ENCODE measurements around the gene MTMR2. TPM values are rescaled to one million over a fixed set of nuclear protein-coding genes. Genes with fewer than 3 reads are reported as not detected.

MTMR2 gene
- total RNA-seq, 4 donors from 2014 or later: 10.8 to 29.5 (median 21.5) TPM

GRCh38 chr11:95911369-95911759, 12.5 kb downstream of the MTMR2 start:
- no peak for DNase-seq
- Histone ChIP-seq H3K36me3 (no peaks in the 10 kb centered on the region), H3K4me1 (peaks cover 6 to 28% (median 7%) of the 10 kb centered on the region in 3 donors), H3K4me3 (no peak overlapping the region), H3K27me3 (no peaks in the 10 kb centered on the region), H3K9me3 (no peaks in the 10 kb centered on the region), H3K27ac (no peak overlapping the region)
- WGBS, 2 donors: 72 to 75% methylated on average over 3 of the region's 3 CpGs
- intact Hi-C loops (cut with DNase I): no loop called here
- no peak for TF ChIP-seq POLR2A (IDR thresholded peaks at IDR 0.05)
- TF ChIP-seq, protein P1, sequence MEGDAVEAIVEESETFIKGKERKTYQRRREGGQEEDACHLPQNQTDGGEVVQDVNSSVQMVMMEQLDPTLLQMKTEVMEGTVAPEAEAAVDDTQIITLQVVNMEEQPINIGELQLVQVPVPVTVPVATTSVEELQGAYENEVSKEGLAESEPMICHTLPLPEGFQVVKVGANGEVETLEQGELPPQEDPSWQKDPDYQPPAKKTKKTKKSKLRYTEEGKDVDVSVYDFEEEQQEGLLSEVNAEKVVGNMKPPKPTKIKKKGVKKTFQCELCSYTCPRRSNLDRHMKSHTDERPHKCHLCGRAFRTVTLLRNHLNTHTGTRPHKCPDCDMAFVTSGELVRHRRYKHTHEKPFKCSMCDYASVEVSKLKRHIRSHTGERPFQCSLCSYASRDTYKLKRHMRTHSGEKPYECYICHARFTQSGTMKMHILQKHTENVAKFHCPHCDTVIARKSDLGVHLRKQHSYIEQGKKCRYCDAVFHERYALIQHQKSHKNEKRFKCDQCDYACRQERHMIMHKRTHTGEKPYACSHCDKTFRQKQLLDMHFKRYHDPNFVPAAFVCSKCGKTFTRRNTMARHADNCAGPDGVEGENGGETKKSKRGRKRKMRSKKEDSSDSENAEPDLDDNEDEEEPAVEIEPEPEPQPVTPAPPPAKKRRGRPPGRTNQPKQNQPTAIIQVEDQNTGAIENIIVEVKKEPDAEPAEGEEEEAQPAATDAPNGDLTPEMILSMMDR (IDR thresholded peaks at IDR 0.05): no peak

GRCh38 chr11:95910638-95911368, 13.1 kb downstream of the MTMR2 start:
- WGBS, 2 donors: 75 to 76% methylated on average over 4 of the region's 4 CpGs
- H3K27ac ChIP-seq: no peak overlapping the region
- intact Hi-C loops (cut with DNase I): no loop called here
- H3K27me3 ChIP-seq: no peaks in the 10 kb centered on the region
- no peaks in the 10 kb centered on the region for H3K9me3 ChIP-seq
- H3K4me3 ChIP-seq: no peak overlapping the region
- peaks cover 6 to 23% (median 7%) of the 10 kb centered on the region in 3 donors for H3K4me1 ChIP-seq
- no peak for DNase-seq
- TF ChIP-seq POLR2A (IDR thresholded peaks at IDR 0.05): no peak
- TF ChIP-seq, protein P1 (IDR thresholded peaks at IDR 0.05): no peak
- H3K36me3 ChIP-seq: no peaks in the 10 kb centered on the region

DNA sequence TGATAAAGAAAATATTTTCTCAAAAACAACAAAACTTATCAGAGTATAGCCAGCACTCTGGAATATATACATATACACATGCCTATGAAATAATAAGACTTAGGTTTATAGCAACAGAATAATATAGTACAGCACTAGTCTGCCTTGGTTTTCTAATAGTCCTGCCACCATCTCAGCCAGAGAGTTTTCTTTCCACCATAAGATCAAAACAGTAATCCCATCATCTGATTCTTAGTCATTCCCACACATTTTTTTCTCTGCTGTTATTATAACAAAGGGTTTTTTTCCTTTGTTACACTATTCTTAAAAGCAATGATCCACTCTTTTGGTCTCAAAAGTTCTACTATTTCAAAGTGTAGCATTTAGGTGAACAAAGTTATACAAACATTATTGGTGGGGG, 15.1 kb downstream of the MTMR2 start:
- DNase-seq: no peak
- Histone ChIP-seq H3K4me1 (peaks cover 0 to 16% (median 0%) of the 10 kb centered on the region in 3 donors), H3K27ac (no peak overlapping the region), H3K9me3 (no peaks in the 10 kb centered on the region), H3K27me3 (no peaks in the 10 kb centered on the region), H3K4me3 (no peak overlapping the region), H3K36me3 (no peaks in the 10 kb centered on the region)
- TF ChIP-seq POLR2A (IDR thresholded peaks at IDR 0.05): no peak
- TF ChIP-seq, protein P1 (IDR thresholded peaks at IDR 0.05): no peak
- intact Hi-C loops (cut with DNase I): no loop called here

GRCh38 chr11:95907476-95907875, 16.4 kb downstream of the MTMR2 start:
- no peak for TF ChIP-seq POLR2A (IDR thresholded peaks at IDR 0.05)
- TF ChIP-seq, protein P1 (IDR thresholded peaks at IDR 0.05): no peak
- Histone ChIP-seq H3K27ac (no peak overlapping the region), H3K4me3 (no peak overlapping the region), H3K27me3 (no peaks in the 10 kb centered on the region), H3K36me3 (no peaks in the 10 kb centered on the region), H3K4me1 (peaks cover 0 to 10% (median 0%) of the 10 kb centered on the region in 3 donors), H3K9me3 (no peaks in the 10 kb centered on the region)
- 75 to 78% methylated on average over 5 of the region's 5 CpGs for WGBS, 2 donors
- intact Hi-C loops (cut with DNase I): no loop called here
- DNase-seq: no peak

DNA sequence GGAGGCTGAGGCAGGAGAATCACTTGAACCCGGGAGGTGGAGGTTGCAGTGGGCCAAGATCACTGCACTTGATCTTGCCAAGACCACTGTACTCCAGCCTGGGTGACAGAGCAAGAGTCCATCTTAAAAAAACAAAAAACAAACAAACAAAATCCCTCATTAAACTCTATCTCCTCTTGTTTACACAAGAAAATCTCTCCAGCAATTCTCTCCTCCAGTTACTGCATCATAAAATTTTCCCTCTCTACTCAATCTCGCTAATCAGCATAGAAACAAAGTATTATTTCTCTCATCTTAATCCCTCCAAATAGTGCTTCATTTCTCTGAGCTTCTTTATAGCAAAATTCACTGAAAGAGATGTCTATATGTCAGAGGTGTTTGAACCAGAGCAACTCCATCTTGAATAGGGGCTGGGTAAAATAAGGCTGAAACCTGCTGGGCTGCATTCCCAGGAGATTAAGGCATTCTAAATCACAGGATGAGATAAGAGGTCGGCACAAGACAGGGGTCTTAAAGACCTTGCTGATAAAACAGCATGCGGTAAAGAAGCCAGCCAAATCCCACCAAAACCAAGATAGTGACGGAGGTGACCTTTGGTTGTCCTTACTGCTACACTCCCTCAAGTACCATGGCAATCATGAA, 19.8 kb downstream of the MTMR2 start:
- TF ChIP-seq POLR2A (IDR thresholded peaks at IDR 0.05): no peak
- TF ChIP-seq, protein P1 (IDR thresholded peaks at IDR 0.05): no peak
- Histone ChIP-seq H3K27ac (no peak overlapping the region), H3K4me1 (peaks cover 0 to 10% (median 0%) of the 10 kb centered on the region in 3 donors), H3K36me3 (no peaks in the 10 kb centered on the region), H3K4me3 (no peak overlapping the region), H3K27me3 (no peaks in the 10 kb centered on the region), H3K9me3 (no peaks in the 10 kb centered on the region)
- intact Hi-C loops (cut with DNase I): no loop called here
- 80 to 84% methylated on average over 5 of the region's 5 CpGs for WGBS, 2 donors
- DNase-seq: no peak
